ENCODE data around the gene KASH5.
A peak's percentile ranks its signal among the peaks of the same experiment; 100 is the strongest.

KASH5 gene

DNA sequence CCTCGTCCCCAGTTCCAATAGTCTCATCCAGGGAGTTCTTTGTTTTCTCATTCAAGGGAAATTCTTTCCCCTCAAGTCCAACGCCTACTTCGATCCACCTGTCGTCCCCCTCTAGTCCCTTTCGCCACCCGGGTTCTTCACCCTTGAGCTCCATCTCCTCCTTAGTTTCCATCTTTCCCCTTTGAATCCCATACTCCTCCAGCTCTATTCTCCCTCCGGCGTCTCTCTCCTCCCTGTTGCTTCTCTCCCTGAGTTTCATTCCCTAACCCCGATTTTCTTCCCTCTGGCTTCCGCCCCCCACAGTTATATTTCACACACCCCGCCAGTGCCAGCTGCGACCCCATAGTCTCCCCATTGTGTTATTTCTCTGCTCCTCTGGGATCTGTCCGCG is 53.9 kb downstream of the KASH5 start:
- no peaks in the 10 kb centered on the region for H3K9me3 ChIP-seq (ENCODE audit: insufficient read depth, low read depth, low read length)
- H3K79me2 ChIP-seq (ENCODE audit: insufficient read depth, low read length), result no peaks in the 10 kb centered on the region
- peaks cover 8% of the 10 kb centered on the region; the same call in 1 of the 2 replicates for H3F3A ChIP-seq (ENCODE audit: low read depth)
- H3K27me3 ChIP-seq (ENCODE audit: insufficient read depth, low read length, poor library complexity, severe bottlenecking), result no peaks in the 10 kb centered on the region
- H3K36me3 ChIP-seq (ENCODE audit: insufficient read depth, low read length), result no peaks in the 10 kb centered on the region
- peak overlapping the region; percentile 94 for H3K4me2 ChIP-seq (ENCODE audit: low read depth, low read length, poor library complexity, severe bottlenecking)
- no peak for TF ChIP-seq EZH2phosphoT487 (IDR thresholded peaks at IDR 0.05; ENCODE audit: borderline replicate concordance)
- TF ChIP-seq, protein P1, sequence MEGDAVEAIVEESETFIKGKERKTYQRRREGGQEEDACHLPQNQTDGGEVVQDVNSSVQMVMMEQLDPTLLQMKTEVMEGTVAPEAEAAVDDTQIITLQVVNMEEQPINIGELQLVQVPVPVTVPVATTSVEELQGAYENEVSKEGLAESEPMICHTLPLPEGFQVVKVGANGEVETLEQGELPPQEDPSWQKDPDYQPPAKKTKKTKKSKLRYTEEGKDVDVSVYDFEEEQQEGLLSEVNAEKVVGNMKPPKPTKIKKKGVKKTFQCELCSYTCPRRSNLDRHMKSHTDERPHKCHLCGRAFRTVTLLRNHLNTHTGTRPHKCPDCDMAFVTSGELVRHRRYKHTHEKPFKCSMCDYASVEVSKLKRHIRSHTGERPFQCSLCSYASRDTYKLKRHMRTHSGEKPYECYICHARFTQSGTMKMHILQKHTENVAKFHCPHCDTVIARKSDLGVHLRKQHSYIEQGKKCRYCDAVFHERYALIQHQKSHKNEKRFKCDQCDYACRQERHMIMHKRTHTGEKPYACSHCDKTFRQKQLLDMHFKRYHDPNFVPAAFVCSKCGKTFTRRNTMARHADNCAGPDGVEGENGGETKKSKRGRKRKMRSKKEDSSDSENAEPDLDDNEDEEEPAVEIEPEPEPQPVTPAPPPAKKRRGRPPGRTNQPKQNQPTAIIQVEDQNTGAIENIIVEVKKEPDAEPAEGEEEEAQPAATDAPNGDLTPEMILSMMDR (conservative IDR thresholded peaks at IDR 0.05; ENCODE audit: low read length), result no peak
- H3K9ac ChIP-seq (ENCODE audit: low read depth, low read length, poor library complexity, severe bottlenecking), result no peak overlapping the region
- no peaks in the 10 kb centered on the region for H3K9me2 ChIP-seq (replicated peaks; ENCODE audit: low read depth, low read length)
- H4K20me1 ChIP-seq (ENCODE audit: insufficient read depth, low read length, poor library complexity, severe bottlenecking), result peaks cover 2% of the 10 kb centered on the region
- peak overlapping the region; percentile 90 for H3K4me3 ChIP-seq (ENCODE audit: low read length, poor library complexity, severe bottlenecking)
- H3K4me1 ChIP-seq (ENCODE audit: insufficient read depth, low read length, poor library complexity, severe bottlenecking), result peaks cover 11% of the 10 kb centered on the region
- no peak overlapping the region for H2AFZ ChIP-seq (ENCODE audit: low read length)

DNA sequence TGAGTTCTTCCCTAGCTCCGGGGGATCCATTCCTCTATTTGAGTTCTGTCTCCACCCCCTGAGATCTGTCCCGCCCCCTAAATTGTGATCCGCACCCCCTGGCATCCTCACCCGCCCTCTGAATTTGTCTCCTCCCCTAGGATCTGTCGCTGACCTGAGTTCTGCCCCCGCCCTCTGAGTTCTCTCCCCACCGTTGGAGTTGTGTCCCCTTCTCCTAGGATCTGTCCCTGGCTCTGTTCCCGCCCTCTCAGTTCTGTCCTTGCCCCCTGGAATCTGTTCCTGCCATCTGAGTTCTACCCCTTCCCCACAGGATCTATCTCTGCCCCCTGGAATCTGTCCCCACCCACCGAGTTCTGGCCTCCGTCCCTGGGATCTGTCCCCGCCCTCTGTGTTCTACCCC is 54.3 kb downstream of the KASH5 start:
- H2AFZ ChIP-seq (ENCODE audit: low read length), result peak overlapping the region; percentile 98; the same call in 1 of the 2 replicates
- peak overlapping the region; percentile 90 for H3K4me3 ChIP-seq (ENCODE audit: low read length, poor library complexity, severe bottlenecking)
- peaks cover 8% of the 10 kb centered on the region; the same call in 1 of the 2 replicates for H3F3A ChIP-seq (ENCODE audit: low read depth)
- peak overlapping the region; percentile 94 for H3K4me2 ChIP-seq (ENCODE audit: low read depth, low read length, poor library complexity, severe bottlenecking)
- peak overlapping the region; percentile 90 for H3K9ac ChIP-seq (ENCODE audit: low read depth, low read length, poor library complexity, severe bottlenecking)
- no peaks in the 10 kb centered on the region for H3K27me3 ChIP-seq (ENCODE audit: insufficient read depth, low read length, poor library complexity, severe bottlenecking)
- H3K4me1 ChIP-seq (ENCODE audit: insufficient read depth, low read length, poor library complexity, severe bottlenecking), result peaks cover 11% of the 10 kb centered on the region
- H3K9me3 ChIP-seq (ENCODE audit: insufficient read depth, low read depth, low read length), result no peaks in the 10 kb centered on the region
- no peaks in the 10 kb centered on the region for H3K9me2 ChIP-seq (replicated peaks; ENCODE audit: low read depth, low read length)
- H4K20me1 ChIP-seq (ENCODE audit: insufficient read depth, low read length, poor library complexity, severe bottlenecking), result peaks cover 6% of the 10 kb centered on the region
- H3K36me3 ChIP-seq (ENCODE audit: insufficient read depth, low read length), result no peaks in the 10 kb centered on the region
- TF ChIP-seq, protein P1 (conservative IDR thresholded peaks at IDR 0.05; ENCODE audit: low read length), result no peak
- H3K79me2 ChIP-seq (ENCODE audit: insufficient read depth, low read length), result no peaks in the 10 kb centered on the region; the same call in 1 of the 2 replicates

DNA sequence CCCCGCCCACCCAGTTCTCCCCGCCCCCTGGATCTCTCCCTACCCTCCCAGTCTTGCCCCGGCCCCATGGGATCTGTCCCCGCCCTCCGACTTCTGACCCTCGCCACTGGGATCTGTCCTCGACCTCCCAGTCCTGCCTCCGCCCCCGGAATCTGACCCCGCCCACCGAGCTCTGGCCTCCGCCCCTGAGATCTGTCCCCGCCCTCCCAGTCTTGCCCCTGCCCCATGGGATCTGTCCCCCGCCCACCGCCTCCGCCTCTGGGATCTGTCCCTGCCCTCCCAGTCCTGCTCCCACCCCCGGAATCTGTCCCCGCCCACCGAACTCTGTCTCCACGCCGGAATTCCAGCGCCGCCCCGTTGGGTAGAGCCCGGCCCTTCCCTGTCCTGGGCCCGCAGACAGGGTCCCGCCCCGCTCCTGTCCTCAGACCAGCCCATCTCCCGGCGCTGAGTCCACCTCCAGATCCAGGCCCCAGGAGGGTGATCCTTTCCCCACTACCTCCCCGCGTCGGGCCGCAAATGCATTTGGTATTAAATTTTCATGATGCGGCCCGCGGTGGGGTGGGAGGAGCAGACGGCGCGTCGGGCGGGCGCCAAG is 54.8 kb downstream of the KASH5 start:
- Histone ChIP-seq H3K9me2 (replicated peaks; ENCODE audit: low read depth, low read length) (no peaks in the 10 kb centered on the region), H3K4me2 (ENCODE audit: low read depth, low read length, poor library complexity, severe bottlenecking) (peak overlapping the region; percentile 94), H3K27me3 (ENCODE audit: insufficient read depth, low read length, poor library complexity, severe bottlenecking) (no peaks in the 10 kb centered on the region), H3K4me3 (ENCODE audit: low read length, poor library complexity, severe bottlenecking) (peak overlapping the region; percentile 90), H3K79me2 (ENCODE audit: insufficient read depth, low read length) (peaks cover 3% of the 10 kb centered on the region; the same call in 1 of the 2 replicates), H3K9me3 (ENCODE audit: insufficient read depth, low read depth, low read length) (no peaks in the 10 kb centered on the region), H3K36me3 (ENCODE audit: insufficient read depth, low read length) (no peaks in the 10 kb centered on the region), H4K20me1 (ENCODE audit: insufficient read depth, low read length, poor library complexity, severe bottlenecking) (peaks cover 11% of the 10 kb centered on the region), H3K4me1 (ENCODE audit: insufficient read depth, low read length, poor library complexity, severe bottlenecking) (peaks cover 11% of the 10 kb centered on the region), H3K9ac (ENCODE audit: low read depth, low read length, poor library complexity, severe bottlenecking) (peak overlapping the region; percentile 90), H3F3A (ENCODE audit: low read depth) (peaks cover 8% of the 10 kb centered on the region; the same call in 1 of the 2 replicates), H2AFZ (ENCODE audit: low read length) (peak overlapping the region; percentile 98)
- TF ChIP-seq, protein P1 (conservative IDR thresholded peaks at IDR 0.05; ENCODE audit: low read length), result no peak
- no peak for TF ChIP-seq EZH2phosphoT487 (IDR thresholded peaks at IDR 0.05; ENCODE audit: borderline replicate concordance)

All from Loucy (cell line).